WTC11 (cell line): ENCODE measurements around the gene PDK2. TPM values are rescaled to one million over a fixed set of nuclear protein-coding genes. Genes with fewer than 3 reads are reported as not detected.

Source experiments
- ATAC-seq: fragments of 200-7000 bp; cut with Tn5 transposase; 2 replicates; pipeline ENCODE4 v1.10.0; 2021; ENCODE audit warnings: mild to moderate bottlenecking, moderate library complexity
- CTCF ChIA-PET: fragments of 300-600 bp; sonication (Branson Sonifier 250); formaldehyde crosslinking; loops from one replicate; lab custom pipeline; 2021; ENCODE audit warnings: antibody characterized with exemption; lab: Charles Lee
- POLR2A ChIA-PET: fragments of 350-600 bp; sonication (Branson Sonifier 250); formaldehyde crosslinking; loops from one replicate; lab custom pipeline; 2021; ENCODE audit warnings: antibody characterized with exemption; lab: Charles Lee
- DNase-seq: peaks from one replicate; pipeline ENCODE4 v3.0.0; 2021; ENCODE audit warnings: low spot score
- H3K27ac Mint-ChIP-seq: 2 replicates; pipeline ENCODE4 v1.8.0; 2021; ENCODE audit warnings: mixed read lengths
- H3K27me3 Mint-ChIP-seq: 2 replicates; pipeline ENCODE4 v1.8.0; 2021; ENCODE audit warnings: low read depth, mild to moderate bottlenecking, moderate library complexity, mixed read lengths
- H3K36me3 Mint-ChIP-seq: 2 replicates; pipeline ENCODE4 v1.8.0; 2021; ENCODE audit warnings: mixed read lengths
- H3K4me1 Mint-ChIP-seq: 2 replicates; pipeline ENCODE4 v1.8.0; 2022; ENCODE audit warnings: mixed read lengths
- H3K4me3 Mint-ChIP-seq: 2 replicates; pipeline ENCODE4 v1.8.0; 2021; ENCODE audit warnings: mild to moderate bottlenecking, moderate library complexity, mixed read lengths
- H3K9me3 Mint-ChIP-seq: 2 replicates; pipeline ENCODE4 v1.8.0; 2021; ENCODE audit warnings: mixed read lengths
- ATF3 ChIP-seq: sonication (generic); formaldehyde crosslinking; conservative IDR thresholded peaks from 2 replicates; pipeline ENCODE4 v1.8.1; 2022; ENCODE audit warnings: mild to moderate bottlenecking, missing genetic modification reagents
- CDX4 ChIP-seq: fragments of 250-450 bp; sonication (Bioruptor Pico); IDR thresholded peaks from 2 replicates; pipeline ENCODE4 v1.9.0; 2021; ENCODE audit warnings: moderate library complexity, mild to moderate bottlenecking, inconsistent platforms, borderline replicate concordance
- FOXK1 ChIP-seq: sonication (generic); formaldehyde crosslinking; IDR thresholded peaks from 2 replicates; pipeline ENCODE4 v1.8.0; 2022; ENCODE audit warnings: mild to moderate bottlenecking, moderate library complexity, missing genetic modification reagents
- IRF2 ChIP-seq: sonication (generic); formaldehyde crosslinking; IDR thresholded peaks from 2 replicates; pipeline ENCODE4 v1.8.0; 2022; ENCODE audit warnings: low read depth, missing genetic modification reagents, borderline replicate concordance
- JAZF1 ChIP-seq: fragments of 250-450 bp; sonication (Bioruptor Pico); IDR thresholded peaks from 2 replicates; pipeline ENCODE4 v1.9.0; 2021; ENCODE audit warnings: moderate library complexity, mild to moderate bottlenecking, inconsistent platforms
- JUN ChIP-seq: sonication (generic); formaldehyde crosslinking; IDR thresholded peaks from 2 replicates; pipeline ENCODE4 v1.8.0; 2023; ENCODE audit warnings: mild to moderate bottlenecking, missing genetic modification reagents
- MXD4 ChIP-seq: fragments of 250-450 bp; sonication (Bioruptor Pico); IDR thresholded peaks from 2 replicates; pipeline ENCODE4 v1.8.0; 2021; ENCODE audit warnings: mild to moderate bottlenecking, moderate library complexity, borderline replicate concordance
- MYBL2 ChIP-seq: sonication (generic); formaldehyde crosslinking; IDR thresholded peaks from 2 replicates; pipeline ENCODE4 v1.8.1; 2023; ENCODE audit warnings: mild to moderate bottlenecking, moderate library complexity, missing genetic modification reagents
- NFATC4 ChIP-seq: fragments of 250-450 bp; sonication (Bioruptor Pico); IDR thresholded peaks from 2 replicates; pipeline ENCODE4 v1.9.0; 2021; ENCODE audit warnings: mild to moderate bottlenecking
- NR3C1 ChIP-seq: sonication (generic); formaldehyde crosslinking; conservative IDR thresholded peaks from 2 replicates; pipeline ENCODE4 v1.8.1; 2023; ENCODE audit warnings: low read depth, mild to moderate bottlenecking, missing genetic modification reagents
- OVOL2 ChIP-seq: fragments of 250-450 bp; sonication (Bioruptor Pico); IDR thresholded peaks from 2 replicates; pipeline ENCODE4 v1.9.0; 2021; ENCODE audit warnings: mild to moderate bottlenecking, borderline replicate concordance
- RELA ChIP-seq: sonication (generic); formaldehyde crosslinking; IDR thresholded peaks from 2 replicates; pipeline ENCODE4 v1.8.1; 2022; ENCODE audit warnings: missing genetic modification reagents, mild to moderate bottlenecking, borderline replicate concordance
- SP1 ChIP-seq: sonication (generic); formaldehyde crosslinking; conservative IDR thresholded peaks from 2 replicates; pipeline ENCODE4 v1.8.1; 2022; ENCODE audit warnings: missing genetic modification reagents
- TP53 ChIP-seq: sonication (generic); formaldehyde crosslinking; IDR thresholded peaks from 2 replicates; pipeline ENCODE4 v1.8.1; 2023; ENCODE audit warnings: mild to moderate bottlenecking, missing genetic modification reagents
- ZBTB21 ChIP-seq: sonication (generic); formaldehyde crosslinking; IDR thresholded peaks from 2 replicates; pipeline ENCODE4 v1.8.1; 2023; ENCODE audit warnings: mild to moderate bottlenecking, missing genetic modification reagents, borderline replicate concordance
- ZBTB43 ChIP-seq: sonication (generic); formaldehyde crosslinking; IDR thresholded peaks from 2 replicates; pipeline ENCODE4 v1.8.1; 2023; ENCODE audit warnings: mild to moderate bottlenecking, missing genetic modification reagents
- ZMAT4 ChIP-seq: fragments of 250-450 bp; sonication (Bioruptor Pico); IDR thresholded peaks from 2 replicates; pipeline ENCODE4 v1.9.0; 2021; ENCODE audit warnings: mild to moderate bottlenecking
- ZNF263 ChIP-seq: sonication (generic); formaldehyde crosslinking; IDR thresholded peaks from 2 replicates; pipeline ENCODE4 v1.8.1; 2022; ENCODE audit warnings: low read depth, mild to moderate bottlenecking, moderate library complexity, missing genetic modification reagents
- ZNF281 ChIP-seq: sonication (generic); formaldehyde crosslinking; IDR thresholded peaks from 2 replicates; pipeline ENCODE4 v1.8.0; 2023; ENCODE audit warnings: mild to moderate bottlenecking, missing genetic modification reagents
- ZNF396 ChIP-seq: fragments of 250-450 bp; sonication (Bioruptor Pico); IDR thresholded peaks from 2 replicates; pipeline ENCODE4 v1.8.0; 2021; ENCODE audit warnings: mild to moderate bottlenecking, moderate library complexity, borderline replicate concordance
- ZNF671 ChIP-seq: fragments of 250-450 bp; sonication (Bioruptor Pico); IDR thresholded peaks from 2 replicates; pipeline ENCODE4 v1.8.0; 2021; ENCODE audit warnings: mild to moderate bottlenecking
- total RNA-seq: library from RNA; stranded (reverse); gene quantifications from 3 replicates; pipeline ENCODE4 v1.2.3, GENCODE V29; 2021
- TF ChIP-seq, protein P1 (sequence below): sonication (generic); formaldehyde crosslinking; IDR thresholded peaks from 2 replicates; pipeline ENCODE4 v1.8.1; 2023; ENCODE audit warnings: mild to moderate bottlenecking, missing genetic modification reagents, moderate library complexity
- TF ChIP-seq, protein P2 (sequence below): sonication (generic); formaldehyde crosslinking; IDR thresholded peaks from 2 replicates; pipeline ENCODE4 v1.8.0; 2022; ENCODE audit warnings: mild to moderate bottlenecking, missing genetic modification reagents
- TF ChIP-seq, protein P3 (sequence below): sonication (generic); formaldehyde crosslinking; IDR thresholded peaks from 2 replicates; pipeline ENCODE4 v1.8.1; 2022; ENCODE audit warnings: low read depth, missing genetic modification reagents, borderline replicate concordance
- TF ChIP-seq, protein P4 (sequence below): sonication (generic); formaldehyde crosslinking; IDR thresholded peaks from 2 replicates; pipeline ENCODE4 v1.8.0; 2022; ENCODE audit warnings: mild to moderate bottlenecking, missing genetic modification reagents

Gene PDK2
- total RNA-seq, 1 experiment from 2014 or later, result 16.6 TPM

- H3K27me3 Mint-ChIP-seq, result no peaks in the 10 kb centered on the region
- H3K4me1 Mint-ChIP-seq, result peaks cover 18% of the 10 kb centered on the region
- no peak overlapping the region for H3K4me3 Mint-ChIP-seq
- POLR2A ChIA-PET, result no interaction called here
- H3K27ac Mint-ChIP-seq, result no peak overlapping the region
- TF ChIP-seq ZBTB43 (CRISPR knock-in tag), result no peak
- TF ChIP-seq MXD4 (CRISPR knock-in tag), result no peak
- no peak for TF ChIP-seq ZMAT4 (CRISPR knock-in tag)
- TF ChIP-seq ZNF263 (CRISPR knock-in tag), result no peak
- no peak for TF ChIP-seq ZNF396 (CRISPR knock-in tag)
- TF ChIP-seq ZBTB21 (CRISPR knock-in tag), result no peak
- no peak for TF ChIP-seq MYBL2
- TF ChIP-seq RELA (CRISPR knock-in tag), result no peak
- TF ChIP-seq ZNF671 (CRISPR knock-in tag), result no peak
- TF ChIP-seq FOXK1 (CRISPR knock-in tag), result no peak
- no peak for TF ChIP-seq NFATC4 (CRISPR knock-in tag)
- TF ChIP-seq JUN (CRISPR knock-in tag), result no peak
- no peak for TF ChIP-seq ATF3 (CRISPR knock-in tag)
- no peak for TF ChIP-seq IRF2 (CRISPR knock-in tag)
- no peak for TF ChIP-seq TP53 (CRISPR knock-in tag)
- no peak for TF ChIP-seq JAZF1
- TF ChIP-seq, protein P1, sequence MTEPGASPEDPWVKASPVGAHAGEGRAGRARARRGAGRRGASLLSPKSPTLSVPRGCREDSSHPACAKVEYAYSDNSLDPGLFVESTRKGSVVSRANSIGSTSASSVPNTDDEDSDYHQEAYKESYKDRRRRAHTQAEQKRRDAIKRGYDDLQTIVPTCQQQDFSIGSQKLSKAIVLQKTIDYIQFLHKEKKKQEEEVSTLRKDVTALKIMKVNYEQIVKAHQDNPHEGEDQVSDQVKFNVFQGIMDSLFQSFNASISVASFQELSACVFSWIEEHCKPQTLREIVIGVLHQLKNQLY (CRISPR knock-in tag), result no peak
- no peak for TF ChIP-seq CDX4 (CRISPR knock-in tag)
- TF ChIP-seq, all 79 proteins: peak for 0
- Mint-ChIP-seq H3K36me3 (peaks cover 52% of the 10 kb centered on the region), H3K9me3 (no peaks in the 10 kb centered on the region)
- CTCF ChIA-PET, result interaction anchor here (1.0 to 4.6 kb wide), 3 partner anchors 9 to 26 kb away, joined by 4 to 52 read pairs (median 35); partner anchors contain the start of genes PPP1R9B and SGCA
- DNase-seq (no peak), ATAC-seq (no peak)
Measured at GRCh38 chr17:50141745-50142110, 46.6 kb downstream of the PDK2 start.

GRCh38 chr17:50143461-50144176, 48.5 kb downstream of the PDK2 start:
- peaks cover 34% of the 10 kb centered on the region for H3K4me1 Mint-ChIP-seq
- CTCF ChIA-PET, result interaction anchor here (1.1 to 3.1 kb wide), 3 partner anchors 18 to 49 kb away, joined by 3 to 21 read pairs (median 3); no protein-coding TSS in a partner anchor
- peaks cover 7% of the 10 kb centered on the region for H3K27me3 Mint-ChIP-seq
- peaks cover 40% of the 10 kb centered on the region for H3K36me3 Mint-ChIP-seq
- no peak overlapping the region for H3K4me3 Mint-ChIP-seq
- POLR2A ChIA-PET, result no interaction called here
- no peak for DNase-seq
- no peaks in the 10 kb centered on the region for H3K9me3 Mint-ChIP-seq
- no peak for ATAC-seq
- H3K27ac Mint-ChIP-seq, result no peak overlapping the region
- TF ChIP-seq ZNF281 (CRISPR knock-in tag) (no peak), SP1 (CRISPR knock-in tag) (no peak), OVOL2 (CRISPR knock-in tag) (no peak), ZMAT4 (CRISPR knock-in tag) (no peak), FOXK1 (CRISPR knock-in tag) (no peak), MXD4 (CRISPR knock-in tag) (no peak), NR3C1 (CRISPR knock-in tag) (no peak)
- TF ChIP-seq, protein P2, sequence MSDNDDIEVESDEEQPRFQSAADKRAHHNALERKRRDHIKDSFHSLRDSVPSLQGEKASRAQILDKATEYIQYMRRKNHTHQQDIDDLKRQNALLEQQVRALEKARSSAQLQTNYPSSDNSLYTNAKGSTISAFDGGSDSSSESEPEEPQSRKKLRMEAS (CRISPR knock-in tag), result no peak
- TF ChIP-seq, protein P3, sequence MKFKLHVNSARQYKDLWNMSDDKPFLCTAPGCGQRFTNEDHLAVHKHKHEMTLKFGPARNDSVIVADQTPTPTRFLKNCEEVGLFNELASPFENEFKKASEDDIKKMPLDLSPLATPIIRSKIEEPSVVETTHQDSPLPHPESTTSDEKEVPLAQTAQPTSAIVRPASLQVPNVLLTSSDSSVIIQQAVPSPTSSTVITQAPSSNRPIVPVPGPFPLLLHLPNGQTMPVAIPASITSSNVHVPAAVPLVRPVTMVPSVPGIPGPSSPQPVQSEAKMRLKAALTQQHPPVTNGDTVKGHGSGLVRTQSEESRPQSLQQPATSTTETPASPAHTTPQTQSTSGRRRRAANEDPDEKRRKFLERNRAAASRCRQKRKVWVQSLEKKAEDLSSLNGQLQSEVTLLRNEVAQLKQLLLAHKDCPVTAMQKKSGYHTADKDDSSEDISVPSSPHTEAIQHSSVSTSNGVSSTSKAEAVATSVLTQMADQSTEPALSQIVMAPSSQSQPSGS (CRISPR knock-in tag), result no peak
- TF ChIP-seq, protein P4, sequence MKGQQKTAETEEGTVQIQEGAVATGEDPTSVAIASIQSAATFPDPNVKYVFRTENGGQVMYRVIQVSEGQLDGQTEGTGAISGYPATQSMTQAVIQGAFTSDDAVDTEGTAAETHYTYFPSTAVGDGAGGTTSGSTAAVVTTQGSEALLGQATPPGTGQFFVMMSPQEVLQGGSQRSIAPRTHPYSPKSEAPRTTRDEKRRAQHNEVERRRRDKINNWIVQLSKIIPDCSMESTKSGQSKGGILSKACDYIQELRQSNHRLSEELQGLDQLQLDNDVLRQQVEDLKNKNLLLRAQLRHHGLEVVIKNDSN (CRISPR knock-in tag), result no peak
